IMR-90 (cell line): ENCODE measurements around the gene LRRC75A. TPM values are rescaled to one million over a fixed set of nuclear protein-coding genes. Genes with fewer than 3 reads are reported as not detected.

ENCODE experiments used
- ATAC-seq: fragments of 200-7000 bp; cut with Tn5 transposase; 2 replicates; pipeline ENCODE4 v1.9.1; 2020; ENCODE audit warnings: low read depth, mild to moderate bottlenecking, moderate library complexity
- BruUV-seq: library from RNA; stranded (reverse); fragments of 400-500 nt; replicated peaks from 2 replicates; lab custom pipeline; 2021; lab: Mats Ljungman, UMichigan
- CTCF ChIA-PET: fragments of 300-600 bp; formaldehyde crosslinking; extraction: SDS; loops from one replicate; lab custom pipeline; 2021; ENCODE audit warnings: antibody characterized with exemption; lab: Yijun Ruan, JAX
- POLR2A ChIA-PET: fragments of 300-600 bp; sonication (Branson Sonifier 250); formaldehyde crosslinking; loops from one replicate; lab custom pipeline; 2022; ENCODE audit warnings: antibody characterized with exemption; ENCODE audit not compliant: unreplicated experiment; lab: Charles Lee
- DNase-seq: peaks from one replicate; pipeline ENCODE4 v3.0.0; 2013
- H2AFZ ChIP-seq: replicated peaks from 2 replicates; pipeline ENCODE3; 2013; ENCODE audit warnings: low read length, mild to moderate bottlenecking; ENCODE audit not compliant: poor library complexity
- H2AK5ac ChIP-seq: 2 replicates; pipeline ENCODE4 v1.6.1; 2013; ENCODE audit warnings: low read depth, low read length, inconsistent platforms
- H2AK9ac ChIP-seq: replicated peaks from 2 replicates; pipeline ENCODE3; 2013; ENCODE audit warnings: mild to moderate bottlenecking, low read depth, low read length, moderate library complexity; ENCODE audit not compliant: poor library complexity
- H2BK120ac ChIP-seq: 2 replicates; pipeline ENCODE4 v1.6.1; 2013; ENCODE audit warnings: low read depth, low read length, inconsistent platforms
- H2BK15ac ChIP-seq: 3 replicates; pipeline ENCODE4 v1.6.1; 2013; ENCODE audit warnings: low read depth, low read length, inconsistent platforms
- H2BK20ac ChIP-seq: 2 replicates; pipeline ENCODE4 v1.6.1; 2013; ENCODE audit warnings: low read depth, mild to moderate bottlenecking, inconsistent platforms, low read length, moderate library complexity
- H2BK5ac ChIP-seq: 2 replicates; pipeline ENCODE4 v1.6.1; 2013; ENCODE audit warnings: mild to moderate bottlenecking, low read depth, low read length, inconsistent platforms; ENCODE audit not compliant: poor library complexity, severe bottlenecking
- H3K14ac ChIP-seq: replicated peaks from 2 replicates; pipeline ENCODE4 v1.6.1; 2013; ENCODE audit warnings: low read depth, low read length, inconsistent platforms
- H3K18ac ChIP-seq: 2 replicates; pipeline ENCODE4 v1.6.1; 2013; ENCODE audit warnings: low read depth, low read length, control low read depth
- H3K23ac ChIP-seq: 2 replicates; pipeline ENCODE4 v1.6.1; 2013; ENCODE audit warnings: low read depth, low read length, inconsistent platforms
- H3K27ac ChIP-seq: 2 replicates; pipeline ENCODE4 v1.5.1; 2013; ENCODE audit warnings: mild to moderate bottlenecking, control low read depth, low read length; ENCODE audit not compliant: insufficient read depth
- H3K27me3 ChIP-seq: 2 replicates; pipeline ENCODE4 v1.6.1; 2013; ENCODE audit warnings: low read length; ENCODE audit not compliant: control insufficient read depth, insufficient read depth
- H3K36me3 ChIP-seq: 2 replicates; pipeline ENCODE4 v1.6.1; 2013; ENCODE audit warnings: low read length, mixed read lengths; ENCODE audit not compliant: control insufficient read depth, insufficient read depth
- H3K4ac ChIP-seq: 2 replicates; pipeline ENCODE4 v1.6.1; 2013; ENCODE audit warnings: low read depth, low read length, inconsistent platforms
- H3K4me1 ChIP-seq: 2 replicates; pipeline ENCODE4 v1.6.1; 2013; ENCODE audit warnings: low read length, mixed read lengths; ENCODE audit not compliant: control insufficient read depth, insufficient read depth
- H3K4me2 ChIP-seq: 2 replicates; pipeline ENCODE4 v1.6.1; 2013; ENCODE audit warnings: low read depth, mild to moderate bottlenecking, control low read depth, low read length, moderate library complexity
- H3K4me3 ChIP-seq: 2 replicates; pipeline ENCODE4 v1.5.1; 2013; ENCODE audit warnings: low read depth, mild to moderate bottlenecking, control low read depth, low read length, moderate library complexity; ENCODE audit not compliant: insufficient read depth
- H3K56ac ChIP-seq: 2 replicates; pipeline ENCODE4 v1.6.1; 2013; ENCODE audit warnings: low read length, inconsistent platforms; ENCODE audit not compliant: insufficient read depth; ENCODE audit errors: extremely low read depth
- H3K79me1 ChIP-seq, 2 experiments: 2 replicates each; pipeline ENCODE4 v1.6.1; 2013; ENCODE audit warnings: low read length in 2 of 2, inconsistent platforms in 1 of 2, low read depth in 1 of 2
- H3K9ac ChIP-seq: 2 replicates; pipeline ENCODE4 v1.6.1; 2013; ENCODE audit warnings: low read depth, low read length, control low read depth
- H3K9me1 ChIP-seq: 2 replicates; pipeline ENCODE4 v1.6.1; 2013; ENCODE audit warnings: low read length, inconsistent platforms; ENCODE audit not compliant: insufficient read depth
- H3K9me3 ChIP-seq: 2 replicates; pipeline ENCODE4 v1.6.1; 2013; ENCODE audit warnings: low read length; ENCODE audit not compliant: control insufficient read depth, insufficient read depth
- H4K20me1 ChIP-seq: 2 replicates; pipeline ENCODE4 v1.6.1; 2013; ENCODE audit warnings: low read length, inconsistent platforms; ENCODE audit not compliant: insufficient read depth
- H4K5ac ChIP-seq: 2 replicates; pipeline ENCODE4 v1.6.1; 2013; ENCODE audit warnings: mild to moderate bottlenecking, low read depth, low read length, control low read depth
- H4K8ac ChIP-seq, 2 experiments: 2 replicates each; pipeline ENCODE4 v1.6.1; 2013; ENCODE audit warnings: low read depth in 2 of 2, low read length in 2 of 2, control low read depth in 1 of 2, inconsistent platforms in 1 of 2
- H4K91ac ChIP-seq: 2 replicates; pipeline ENCODE4 v1.6.1; 2013; ENCODE audit warnings: low read depth, low read length, inconsistent platforms; ENCODE audit not compliant: insufficient read depth
- BHLHE40 ChIP-seq: fragments of 150-350 bp; IDR thresholded peaks from 2 replicates; pipeline ENCODE4 v1.6.1; 2016; ENCODE audit warnings: mild to moderate bottlenecking, low read depth, low read length
- CEBPB ChIP-seq: IDR thresholded peaks from 2 replicates; pipeline ENCODE4 v1.6.1; 2012; ENCODE audit warnings: low read depth, low read length, improper control_type of control experiment
- CHD1 ChIP-seq: IDR thresholded peaks from 2 replicates; pipeline ENCODE4 v1.6.1; 2012; ENCODE audit warnings: low read depth, low read length, improper control_type of control experiment
- CTCF ChIP-seq: conservative IDR thresholded peaks from 2 replicates; pipeline ENCODE4 v1.5.1; 2012; ENCODE audit warnings: mild to moderate bottlenecking, low read depth, low read length, improper control_type of control experiment
- FOS ChIP-seq: fragments of 150-350 bp; IDR thresholded peaks from 2 replicates; pipeline ENCODE4 v1.6.1; 2016; ENCODE audit warnings: low read depth, low read length
- MAFK ChIP-seq: IDR thresholded peaks from 2 replicates; pipeline ENCODE4 v1.6.1; 2012; ENCODE audit warnings: low read depth, low read length, improper control_type of control experiment
- MAZ ChIP-seq: IDR thresholded peaks from 2 replicates; pipeline ENCODE4 v1.6.1; 2012; ENCODE audit warnings: low read depth, mild to moderate bottlenecking, low read length, improper control_type of control experiment, moderate library complexity, borderline replicate concordance
- MXI1 ChIP-seq: IDR thresholded peaks from 2 replicates; pipeline ENCODE4 v1.6.1; 2012; ENCODE audit warnings: low read depth, mild to moderate bottlenecking, low read length, moderate library complexity, borderline replicate concordance
- NFE2L2 ChIP-seq: fragments of 150-350 bp; IDR thresholded peaks from 2 replicates; pipeline ENCODE4 v1.6.1; 2016; ENCODE audit warnings: low read depth, mild to moderate bottlenecking, low read length
- POLR2A ChIP-seq: IDR thresholded peaks from 2 replicates; pipeline ENCODE4 v1.6.1; 2012; ENCODE audit warnings: mild to moderate bottlenecking, low read depth, low read length
- RAD21 ChIP-seq: IDR thresholded peaks from 2 replicates; pipeline ENCODE4 v1.6.1; 2012; ENCODE audit warnings: low read length, improper control_type of control experiment
- RCOR1 ChIP-seq: IDR thresholded peaks from 2 replicates; pipeline ENCODE4 v1.6.1; 2012; ENCODE audit warnings: mild to moderate bottlenecking, low read length, improper control_type of control experiment; ENCODE audit not compliant: insufficient replicate concordance
- RFX5 ChIP-seq: IDR thresholded peaks from 2 replicates; pipeline ENCODE4 v1.8.0; 2012; ENCODE audit warnings: low read depth, mild to moderate bottlenecking, low read length, moderate library complexity
- SMC3 ChIP-seq: fragments of 150-350 bp; IDR thresholded peaks from 2 replicates; pipeline ENCODE4 v1.6.1; 2016; ENCODE audit warnings: low read depth, mild to moderate bottlenecking, antibody characterized with exemption, low read length, moderate library complexity
- USF2 ChIP-seq: fragments of 150-350 bp; IDR thresholded peaks from 2 replicates; pipeline ENCODE4 v1.6.1; 2017; ENCODE audit warnings: mild to moderate bottlenecking, antibody characterized with exemption, low read length, low read depth
- WGBS, 2 experiments: methylation state at CpG; one replicate each; pipeline versions ENCODE4 v1.1.5 to v1.1.7; 2013; ENCODE audit warnings: missing lambda C conversion rate in 2 of 2; ENCODE audit not compliant: insufficient read length in 1 of 2; ENCODE audit errors: extremely low coverage in 2 of 2; 5-methylcytosine and 5-hydroxymethylcytosine counted together
- dilution Hi-C: fragments of 300-500 bp; cut with HindIII; formaldehyde crosslinking; loops from one replicate; pipeline ENCODE4 v1.14.3; 2018; ENCODE audit warnings: low sequenced_read_pairs; ENCODE audit not compliant: unreplicated experiment
- in situ Hi-C: fragments of 300-500 bp; cut with MboI; formaldehyde crosslinking; loops from 3 replicates; pipeline ENCODE4 v1.14.3; 2019; ENCODE audit warnings: low sequenced_read_pairs, inconsistent platforms, mixed read lengths
- intact Hi-C: fragments of 100-400 bp; cut with micrococcal nuclease; formaldehyde crosslinking; loops from 2 replicates; pipeline ENCODE4 v1.10.0; 2022
- polyA plus RNA-seq, 3 experiments: library from polyadenylated mRNA; depleted of rRNA; stranded (reverse); fragments of >200 nt; gene quantifications; 2 replicates each; pipeline ENCODE4 v1.2.3, GENCODE V29; 2012; ENCODE audit warnings: low replicate concordance in 1 of 3
- total RNA-seq: library from RNA; depleted of rRNA; stranded (reverse); fragments of >200 nt; gene quantifications from 2 replicates; pipeline ENCODE4 v1.2.3, GENCODE V29; 2012
- TF ChIP-seq, protein P1 (sequence below): fragments of 150-350 bp; IDR thresholded peaks from 2 replicates; pipeline ENCODE4 v1.6.1; 2016; ENCODE audit warnings: low read depth, mild to moderate bottlenecking, low read length, moderate library complexity, borderline replicate concordance

The LRRC75A gene
- total and polyA plus RNA-seq, 2 of the 4 experiments (the other 2 are of a cell fraction), result 0.72 to 1.0 TPM

DNA sequence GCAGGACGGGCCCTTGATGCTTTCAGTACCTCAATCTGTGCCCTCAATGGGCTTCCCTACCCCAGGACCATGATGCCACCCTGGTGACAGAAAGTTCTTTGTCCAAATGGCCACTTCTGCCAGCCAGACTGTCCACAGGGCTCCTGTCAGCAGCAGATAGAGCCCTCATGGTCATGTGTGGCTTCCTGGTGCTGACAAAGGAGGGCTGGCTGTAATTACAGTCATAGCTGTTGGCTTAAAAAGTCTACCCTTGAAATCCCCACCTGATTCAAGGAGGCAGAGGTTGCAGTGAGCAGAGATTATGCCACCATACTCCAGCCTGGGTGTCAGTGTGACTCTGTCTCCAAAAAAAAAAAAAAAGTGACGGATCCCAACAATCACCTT, 73.3 kb downstream of the LRRC75A start:
- in situ Hi-C loops (no loop called here), dilution Hi-C loops (no loop called here), intact Hi-C loops (loop anchor here (1.0 to 5.0 kb wide), 2 partner anchors 32 to 961 kb away; no protein-coding TSS in a partner anchor)
- Histone ChIP-seq H3K23ac (peak overlapping the region; percentile 81), H3K9me1 (peaks cover 37% of the 10 kb centered on the region), H2BK5ac (peak overlapping the region; percentile 96), H2BK20ac (peak overlapping the region; percentile 89), H2AK5ac (peak overlapping the region; percentile 99), H3K4me2 (no peak overlapping the region), H2BK15ac (peak overlapping the region; percentile 93), H4K20me1 (peaks cover 7% of the 10 kb centered on the region), H3K27ac (peak overlapping the region; percentile 88), H4K91ac (peak overlapping the region; percentile 93), H3K79me1 (peaks cover 0 to 63% of the 10 kb centered on the region in 2 experiments; a peak in 2 of 4 replicates), H3K27me3 (no peaks in the 10 kb centered on the region), H4K5ac (peak overlapping the region; percentile 81), H3K4me1 (peaks cover 34% of the 10 kb centered on the region), H3K9me3 (no peaks in the 10 kb centered on the region), H3K4me3 (no peak overlapping the region), H4K8ac (peak overlapping the region; percentile 72 to 87), H3K56ac (peak overlapping the region; percentile 71), H3K14ac (peak overlapping the region; percentile 91), H3K36me3 (peaks cover 5% of the 10 kb centered on the region; the same call in 1 of the 2 replicates), H3K18ac (peak overlapping the region; percentile 75), H3K9ac (0 out of 2 replicates have a peak overlapping the region, but pooled peaks have one; percentile 7), H2AK9ac (peak overlapping the region; percentile 97), H3K4ac (peak overlapping the region; percentile 95), H2AFZ (peak overlapping the region; percentile 78), H2BK120ac (peak overlapping the region; percentile 93)
- TF ChIP-seq RAD21, result no peak
- TF ChIP-seq MXI1, result no peak
- TF ChIP-seq SMC3, result no peak
- TF ChIP-seq, protein P1, sequence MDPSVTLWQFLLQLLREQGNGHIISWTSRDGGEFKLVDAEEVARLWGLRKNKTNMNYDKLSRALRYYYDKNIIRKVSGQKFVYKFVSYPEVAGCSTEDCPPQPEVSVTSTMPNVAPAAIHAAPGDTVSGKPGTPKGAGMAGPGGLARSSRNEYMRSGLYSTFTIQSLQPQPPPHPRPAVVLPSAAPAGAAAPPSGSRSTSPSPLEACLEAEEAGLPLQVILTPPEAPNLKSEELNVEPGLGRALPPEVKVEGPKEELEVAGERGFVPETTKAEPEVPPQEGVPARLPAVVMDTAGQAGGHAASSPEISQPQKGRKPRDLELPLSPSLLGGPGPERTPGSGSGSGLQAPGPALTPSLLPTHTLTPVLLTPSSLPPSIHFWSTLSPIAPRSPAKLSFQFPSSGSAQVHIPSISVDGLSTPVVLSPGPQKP, result no peak
- TF ChIP-seq CHD1, result no peak
- no peak for TF ChIP-seq RFX5
- no peak for TF ChIP-seq RCOR1
- TF ChIP-seq BHLHE40, result no peak
- no peak for TF ChIP-seq NFE2L2
- no peak for TF ChIP-seq FOS
- TF ChIP-seq CTCF, result no peak
- TF ChIP-seq USF2, result no peak
- TF ChIP-seq MAZ, result no peak
- TF ChIP-seq POLR2A, result no peak
- no peak for TF ChIP-seq MAFK
- TF ChIP-seq CEBPB, result no peak
- no peak for ATAC-seq
- no peak for DNase-seq
- ChIA-PET CTCF (interaction anchor here (1.0 kb wide), 1 partner anchor 9 kb away, joined by 5 read pairs; no protein-coding TSS in a partner anchor), POLR2A (interaction anchor here (1.0 kb wide), 1 partner anchor 20 kb away, joined by 8 read pairs; no protein-coding TSS in a partner anchor)
- BruUV-seq, result no TSS peak
- no CpG with 5 or more reads among the region's 2 CpGs for WGBS, 2 experiments
